Testis (tissue), 2 donors: ENCODE measurements around the gene DOK5.

ENCODE experiments used
- CTCF ChIP-seq, 3 experiments: fragments of 450-650 bp in 2 of 3; fragments of 200-600 bp in 1 of 3; sonication (generic) in 1 of 3; IDR thresholded peaks; one replicate each; pipeline ENCODE4 v1.5.1; 2016 to 2019; ENCODE audit warnings: antibody characterized with exemption in 3 of 3, mild to moderate bottlenecking in 2 of 3, moderate library complexity in 1 of 3
- POLR2A ChIP-seq: fragments of 450-650 bp; IDR thresholded peaks from one replicate; pipeline ENCODE4 v1.6.1; 2017; ENCODE audit warnings: antibody characterized with exemption, mild to moderate bottlenecking, moderate library complexity

- TF ChIP-seq CTCF (IDR thresholded peaks at IDR 0.05) (no peak), POLR2A (no peak)
Observed at GRCh38 chr20:54534101-54534500, 58.7 kb downstream of the DOK5 start.
